GM18511 (cell line): ENCODE data around the gene RAX2.
"Not testable (repeated sequence)": the region's sequence is repeated elsewhere in the genome, so short reads cannot be mapped to it uniquely, and the experiment has no call there.

Experiments
- ATAC-seq: cut with Tn5 transposase; IDR thresholded peaks from one replicate; pipeline ENCODE4 v1.9.1; 2021; ENCODE audit warnings: mild to moderate bottlenecking, moderate library complexity; ENCODE audit not compliant: unreplicated experiment

Gene RAX2

GRCh38 chr19:3778104-3778867 is 6.3 kb upstream of the RAX2 start:
- no peak for ATAC-seq

DNA sequence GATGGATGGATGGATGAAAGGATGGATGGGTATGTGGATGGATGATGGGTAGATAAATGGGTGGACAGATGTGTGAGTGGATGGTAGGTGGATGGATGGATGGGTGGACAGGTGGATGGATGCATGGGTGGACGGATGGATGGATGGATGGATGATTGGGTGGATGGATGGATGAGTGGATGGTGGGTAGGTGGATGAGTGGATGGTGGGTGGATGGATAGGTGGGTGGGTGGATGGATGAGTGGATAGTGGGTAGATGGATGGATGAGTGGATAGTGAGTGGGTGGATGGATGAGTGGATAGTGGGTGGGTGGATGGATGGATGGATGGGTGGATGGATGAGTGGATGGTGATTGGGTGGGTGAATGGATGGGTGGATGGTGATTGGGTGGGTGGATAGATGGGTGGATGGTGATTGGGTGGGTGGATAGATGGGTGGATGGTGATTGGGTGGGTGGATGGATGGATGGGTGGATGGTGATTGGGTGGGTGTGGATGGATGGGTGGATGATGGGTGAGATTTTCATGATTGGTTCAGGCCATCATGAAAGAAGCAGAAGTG is 4.5 kb upstream of the RAX2 start:
- ATAC-seq = no peak

GRCh38 chr19:3775831-3776230 is 3.8 kb upstream of the RAX2 start:
- ATAC-seq = no peak

DNA sequence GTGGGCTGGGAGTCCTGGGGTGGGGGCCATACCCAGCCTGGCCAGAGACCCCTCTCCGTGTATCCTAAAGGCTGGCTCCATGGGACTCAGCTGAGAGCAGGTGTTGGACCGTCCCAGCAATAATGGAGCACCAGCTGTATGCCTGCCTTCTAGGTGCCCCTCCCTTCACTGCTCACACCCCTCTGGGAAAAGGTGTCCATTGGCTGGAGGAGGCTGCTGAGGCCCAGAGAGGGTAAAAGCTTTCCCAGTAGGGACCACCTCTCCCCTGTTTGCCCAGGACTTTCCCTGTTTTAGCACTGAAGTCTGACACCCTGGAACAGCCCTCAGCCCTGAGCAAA is 3.3 kb upstream of the RAX2 start:
- no peak for ATAC-seq

GRCh38 chr19:3774621-3775373 is 2.8 kb upstream of the RAX2 start:
- ATAC-seq = no peak

DNA sequence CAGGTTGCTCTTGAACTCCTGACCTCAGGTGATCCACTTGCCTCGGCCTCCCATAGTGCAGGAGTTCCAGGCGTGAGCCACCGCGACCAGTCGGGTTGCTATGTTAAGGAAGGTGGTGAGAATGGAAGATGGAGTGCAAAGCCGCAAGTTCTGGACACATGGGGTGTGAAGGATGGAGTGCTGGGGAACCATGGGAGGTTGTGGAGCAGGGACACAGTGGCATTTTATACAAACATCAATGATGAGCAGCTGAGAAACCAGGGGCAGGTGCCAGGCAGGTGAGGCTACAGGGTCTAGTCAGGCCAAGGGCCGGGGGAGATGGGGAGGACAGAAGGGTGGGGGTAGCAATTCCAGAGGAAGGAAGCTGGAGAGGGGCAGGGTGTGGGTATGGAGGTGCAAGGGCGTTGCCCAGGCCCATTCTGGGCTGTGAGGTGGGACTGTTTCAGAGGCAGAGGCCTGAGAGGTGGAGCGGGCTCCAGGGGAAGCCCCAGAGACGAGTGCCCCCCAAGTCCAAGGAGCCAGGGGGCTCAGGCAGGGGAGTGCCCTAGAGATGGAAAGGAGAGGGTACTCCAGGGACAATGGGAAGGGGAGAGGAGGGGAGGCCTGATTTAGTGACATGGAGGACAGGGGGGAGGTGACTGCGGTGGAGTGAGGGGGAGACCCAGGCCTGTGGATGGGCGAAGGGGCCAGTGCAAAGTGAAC is 1.9 kb upstream of the RAX2 start:
- ATAC-seq = no peak

GRCh38 chr19:3771000-3771905 is 775 bp downstream of the RAX2 start:
- ATAC-seq = no peak

DNA sequence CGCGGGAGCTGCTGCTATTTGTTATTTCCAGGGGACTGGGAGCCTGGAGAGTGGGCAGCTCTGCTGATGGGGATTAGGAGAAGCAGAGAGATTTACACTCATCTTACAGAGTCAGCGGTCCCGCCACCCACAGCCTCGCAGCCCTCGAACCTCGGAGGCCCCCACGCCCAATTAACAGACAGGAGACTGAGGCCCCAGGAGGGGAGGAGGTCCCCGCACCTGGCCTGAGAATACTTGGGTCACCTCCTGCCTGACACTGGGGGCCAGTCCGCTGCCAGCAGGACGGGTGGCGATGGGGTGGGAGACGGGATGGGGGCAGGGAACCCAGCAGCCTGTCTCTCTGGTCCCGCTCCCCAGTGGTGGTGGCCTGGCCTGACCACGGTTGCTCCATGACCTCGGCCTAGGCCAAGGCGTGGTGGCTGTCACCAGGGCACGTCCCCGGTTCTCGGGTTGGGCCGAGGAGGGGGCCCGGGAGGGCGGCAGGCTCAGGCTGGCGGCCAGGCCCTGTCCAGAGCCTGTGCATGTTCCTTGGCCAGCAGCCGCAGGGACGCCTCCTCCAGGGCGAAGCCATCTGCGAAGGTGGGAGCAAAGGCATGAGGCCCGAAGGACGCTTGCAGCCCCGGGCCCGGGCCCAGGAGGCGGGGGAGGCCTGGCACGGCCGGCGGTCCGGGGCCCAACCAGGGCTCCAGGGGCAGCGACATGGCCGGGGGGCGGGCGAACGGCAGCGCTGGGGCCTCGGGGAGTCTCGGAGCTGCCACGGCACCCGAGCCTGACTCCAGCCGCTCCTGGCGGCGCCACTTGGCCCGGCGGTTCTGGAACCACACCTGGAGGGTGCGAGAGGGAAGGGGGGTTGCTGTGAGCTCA is 1.7 kb downstream of the RAX2 start:
- ATAC-seq = no peak

GRCh38 chr19:3769494-3769893 is 2.5 kb downstream of the RAX2 start:
- no peak for ATAC-seq

DNA sequence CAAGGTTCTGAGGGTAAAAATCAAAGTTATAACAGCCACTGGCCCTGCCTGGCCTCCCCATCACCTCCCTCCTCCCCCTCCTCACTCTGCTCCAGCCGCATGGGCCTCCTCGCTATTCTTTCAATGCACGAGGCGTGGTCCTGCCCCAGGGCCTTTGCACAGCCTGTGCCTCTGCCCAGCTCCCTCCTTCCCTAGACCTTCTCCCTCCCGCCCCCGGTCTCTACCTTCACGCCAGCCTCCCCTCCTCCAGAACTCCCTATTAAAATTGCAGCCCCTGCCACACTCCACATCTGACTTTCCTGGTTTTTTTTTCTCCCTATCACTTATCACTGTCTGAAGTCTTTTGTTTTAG is 3.3 kb downstream of the RAX2 start:
- ATAC-seq = no peak

- ATAC-seq = no peak
These were observed 3.8 kb downstream of the RAX2 start for GRCh38 chr19:3768015-3768747.

DNA sequence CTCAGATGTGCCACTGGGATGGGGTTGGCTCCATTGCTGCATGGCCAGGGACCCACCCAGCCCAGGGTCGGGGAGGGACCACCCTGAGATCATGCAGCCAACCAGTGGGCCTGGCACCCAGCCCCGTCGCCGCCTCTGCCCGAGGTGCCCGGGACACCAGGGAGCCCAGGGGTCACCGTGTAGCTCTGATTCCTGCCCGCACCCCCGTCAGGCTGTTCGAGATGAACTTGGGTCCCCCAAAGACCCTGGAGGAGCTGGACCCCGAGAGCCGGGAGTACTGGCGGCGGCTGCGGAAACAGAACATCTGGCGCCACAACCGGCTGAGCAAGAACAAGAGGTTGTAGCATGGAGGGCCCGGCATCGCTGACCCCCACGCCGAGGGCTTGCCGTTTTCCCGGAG is 5.0 kb downstream of the RAX2 start:
- ATAC-seq = no peak

- ATAC-seq = no peak
These were observed 5.5 kb downstream of the RAX2 start for GRCh38 chr19:3766520-3766919.

DNA sequence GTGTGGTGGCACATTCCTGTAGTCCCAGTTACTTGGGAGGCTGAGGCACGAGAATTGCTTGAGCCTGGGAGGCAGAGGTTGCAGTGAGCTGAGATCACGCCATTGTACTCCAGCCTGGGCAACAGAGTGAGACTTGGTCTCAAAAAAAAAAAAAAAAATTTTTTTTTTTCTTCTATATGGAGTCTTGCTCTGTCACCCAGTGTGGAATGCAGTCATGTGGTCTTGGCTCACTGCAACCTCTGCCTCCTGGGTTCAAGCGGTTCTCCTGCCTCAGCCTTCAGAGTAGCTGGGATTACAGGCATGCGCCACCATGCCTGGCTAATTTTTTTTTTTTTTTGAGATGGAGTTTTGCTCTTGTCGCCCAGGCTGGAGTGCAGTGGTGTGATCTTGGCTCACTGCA is 6.3 kb downstream of the RAX2 start:
- not testable (repeated sequence) for ATAC-seq

DNA sequence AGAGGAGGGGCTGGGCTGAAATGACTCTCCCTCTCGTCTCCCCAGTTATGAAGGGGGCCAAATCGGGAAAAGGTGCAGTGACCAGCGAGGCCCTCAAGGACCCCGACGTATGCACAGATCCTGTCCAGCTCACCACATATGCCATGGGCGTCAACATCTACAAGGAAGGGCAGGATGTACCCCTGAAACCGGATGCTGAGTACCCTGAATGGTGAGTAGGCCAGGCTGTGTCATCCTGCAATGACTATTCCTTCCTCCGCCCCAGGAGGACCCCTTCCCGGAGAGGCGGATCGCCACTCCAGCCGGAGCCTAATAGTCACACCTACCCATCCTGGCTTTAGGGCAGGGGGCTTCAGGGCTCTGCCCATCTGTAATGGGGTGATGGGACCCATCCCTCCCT is 6.9 kb downstream of the RAX2 start:
- ATAC-seq = no peak

- ATAC-seq = peak; percentile 77
These were observed 9.2 kb downstream of the RAX2 start, which contains the start of gene MRPL54 for GRCh38 chr19:3762501-3763459. Gene MRPL54, plus strand, starts transcription at chr19:3762682. Its CDS starts 19 bp downstream, at chr19:3762701.

DNA sequence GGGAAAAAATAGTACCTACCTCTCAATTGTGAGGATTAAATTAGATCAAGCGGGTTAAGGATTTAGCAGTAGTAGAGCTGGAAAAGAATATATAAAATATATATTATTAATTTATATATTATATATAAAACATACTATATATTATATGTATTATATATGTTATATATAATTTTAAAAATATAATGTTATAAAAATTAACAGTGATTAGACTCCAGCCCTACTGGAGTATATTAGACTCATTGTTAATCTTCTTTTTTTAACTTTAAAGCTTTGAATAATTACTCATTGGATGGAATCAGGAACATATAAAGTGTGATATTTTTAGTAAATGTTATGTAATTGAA is 9.9 kb downstream of the RAX2 start:
- no peak for ATAC-seq
